GM23338 (cell line): ENCODE measurements around the gene HEPACAM.

Source experiments
- CTCF ChIP-seq, 2 experiments: fragments of 200-600 bp in 1 of 2; sonication (generic) in 1 of 2; conservative IDR thresholded peaks; 2 replicates each; pipeline versions ENCODE4 v1.5.1 to v1.6.1; 2016 to 2017; ENCODE audit warnings: antibody characterized with exemption in 2 of 2, low read depth in 2 of 2, mild to moderate bottlenecking in 2 of 2, moderate library complexity in 1 of 2
- ETS1 ChIP-seq: IDR thresholded peaks from 2 replicates; pipeline ENCODE4 v1.6.1; 2016; ENCODE audit warnings: antibody characterized with exemption
- EZH2 ChIP-seq: fragments of 200-600 bp; sonication (generic); IDR thresholded peaks from one replicate; pipeline ENCODE4 v1.8.0; 2017; ENCODE audit warnings: antibody characterized with exemption, mild to moderate bottlenecking, low read depth; ENCODE audit not compliant: unreplicated experiment
- EZH2phosphoT487 ChIP-seq: fragments of 200-600 bp; sonication (generic); IDR thresholded peaks from one replicate; pipeline ENCODE4 v1.8.1; 2018; ENCODE audit warnings: antibody characterized with exemption; ENCODE audit not compliant: unreplicated experiment
- JUNB ChIP-seq: IDR thresholded peaks from one replicate; pipeline ENCODE4 v1.6.1; 2016; ENCODE audit warnings: antibody characterized with exemption; ENCODE audit not compliant: unreplicated experiment
- POLR2AphosphoS5 ChIP-seq: IDR thresholded peaks from 2 replicates; pipeline ENCODE4 v1.6.1; 2016; ENCODE audit warnings: antibody characterized with exemption, low read depth
- REST ChIP-seq: IDR thresholded peaks from one replicate; pipeline ENCODE4 v1.6.1; 2018; ENCODE audit warnings: antibody characterized with exemption; ENCODE audit not compliant: unreplicated experiment
- STAT1 ChIP-seq: IDR thresholded peaks from one replicate; pipeline ENCODE4 v1.6.1; 2016; ENCODE audit warnings: antibody characterized with exemption; ENCODE audit not compliant: unreplicated experiment

- TF ChIP-seq CTCF (conservative IDR thresholded peaks at IDR 0.05; ENCODE audit: low read depth in 2 of 2) (no peak), EZH2phosphoT487 (no peak), EZH2 (no peak), POLR2AphosphoS5 (no peak), ETS1 (no peak), REST (no peak), STAT1 (no peak), JUNB (no peak)
These were observed 35.4 kb downstream of the HEPACAM start for GRCh38 chr11:124900464-124900863.
